Activated CD8-positive, alpha-beta memory T cell treated with anti-CD3 and anti-CD28 coated beads, Interleukin-2, amount 50 U/mL, for 1 hour (primary cell): ENCODE measurements around the gene BDKRB2.

Experiments
- DNase-seq: peaks from one replicate; pipeline ENCODE4 v3.0.0-alpha.2; 2020; ENCODE audit errors: extremely low read depth

Gene BDKRB2

DNA sequence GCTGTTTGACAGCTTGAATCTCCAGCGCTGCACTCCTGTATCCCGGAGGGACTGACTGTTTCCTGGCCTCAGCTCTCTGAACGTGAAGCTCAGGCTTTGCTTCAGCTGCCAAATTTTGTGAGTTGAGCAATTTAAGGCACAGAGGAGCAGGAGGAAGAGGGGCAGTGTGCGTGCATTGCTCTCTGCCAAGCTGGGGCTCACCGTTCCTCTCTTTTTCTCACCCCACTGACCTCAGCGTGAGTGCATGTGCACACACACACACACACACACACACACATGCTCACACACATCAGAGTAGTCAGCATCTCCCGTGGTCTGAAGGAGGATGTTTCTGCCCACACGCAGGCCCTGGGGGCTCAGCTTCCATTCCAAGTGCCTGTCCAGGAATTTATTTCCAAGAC is 27.8 kb upstream of the BDKRB2 start:
- DNase-seq, result no peak

DNA sequence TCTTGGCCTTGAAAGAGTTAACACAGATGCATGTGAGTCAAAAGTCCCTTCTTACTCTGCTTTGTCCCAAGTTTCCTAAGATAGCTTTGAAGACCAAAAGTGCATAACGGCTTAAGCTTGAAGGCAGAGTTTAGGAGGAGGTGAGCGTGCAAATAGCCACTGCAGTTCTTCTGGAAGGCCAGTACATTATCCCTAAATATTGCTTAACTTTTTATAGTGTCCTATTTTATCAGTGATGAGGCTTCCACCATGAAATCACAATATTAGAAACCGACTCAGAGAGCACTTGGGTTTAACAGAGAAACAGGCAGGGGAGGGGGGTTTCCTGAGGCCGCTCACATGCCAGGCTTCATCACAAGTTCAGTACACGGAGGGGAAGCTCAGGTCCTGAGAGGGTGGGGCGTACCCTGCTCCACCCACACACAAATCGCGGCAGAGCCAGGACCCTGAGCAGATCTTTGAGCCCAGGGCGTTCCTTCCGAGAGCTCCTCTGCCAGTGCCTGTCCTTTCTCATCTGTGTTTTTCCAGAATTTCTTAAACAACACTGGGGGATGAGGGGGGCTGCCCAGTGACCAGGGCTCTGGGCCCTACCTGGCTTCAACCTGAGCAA is 26.8 kb upstream of the BDKRB2 start:
- DNase-seq, result no peak

DNA sequence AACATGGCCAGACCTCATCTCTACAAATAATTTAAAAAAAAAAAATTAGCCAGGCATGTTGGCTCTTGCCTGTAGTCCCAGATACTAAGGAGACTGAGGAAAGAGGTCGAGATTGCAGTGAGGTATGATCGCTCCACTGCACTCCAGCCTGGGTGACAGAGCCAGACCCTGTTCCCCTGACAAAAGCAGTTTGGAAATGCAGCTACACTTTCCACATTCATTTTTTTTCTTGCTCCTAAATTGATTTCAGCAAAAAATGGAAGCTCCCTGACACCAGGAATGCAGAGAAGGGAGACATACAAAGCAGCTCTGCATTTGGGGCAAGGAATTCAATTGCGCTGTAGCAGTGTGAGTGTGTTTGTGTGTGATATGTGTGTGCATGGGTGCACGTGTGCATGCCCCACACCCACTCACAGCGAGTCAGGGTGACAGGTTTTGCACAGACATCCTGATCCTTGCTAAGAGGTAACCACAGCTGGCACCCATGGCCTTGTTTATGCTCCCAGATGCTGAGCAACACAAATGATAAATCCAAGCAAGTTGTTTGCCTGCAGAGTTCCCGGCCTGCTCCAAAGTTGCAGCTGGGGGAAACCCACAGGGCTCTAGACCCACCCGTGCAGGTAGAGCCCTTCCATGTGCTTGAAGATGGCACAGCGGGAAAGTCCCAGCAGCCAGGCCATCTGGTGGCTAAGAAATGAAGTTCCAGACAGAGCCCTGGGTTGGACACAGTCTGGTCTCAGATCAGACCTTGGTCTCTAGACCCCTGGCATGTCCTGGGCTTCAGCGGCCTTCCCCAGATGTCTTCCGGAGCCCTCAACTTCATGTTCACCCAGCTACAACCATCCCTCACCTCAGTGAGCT is 25.9 kb upstream of the BDKRB2 start:
- no peak for DNase-seq

DNA sequence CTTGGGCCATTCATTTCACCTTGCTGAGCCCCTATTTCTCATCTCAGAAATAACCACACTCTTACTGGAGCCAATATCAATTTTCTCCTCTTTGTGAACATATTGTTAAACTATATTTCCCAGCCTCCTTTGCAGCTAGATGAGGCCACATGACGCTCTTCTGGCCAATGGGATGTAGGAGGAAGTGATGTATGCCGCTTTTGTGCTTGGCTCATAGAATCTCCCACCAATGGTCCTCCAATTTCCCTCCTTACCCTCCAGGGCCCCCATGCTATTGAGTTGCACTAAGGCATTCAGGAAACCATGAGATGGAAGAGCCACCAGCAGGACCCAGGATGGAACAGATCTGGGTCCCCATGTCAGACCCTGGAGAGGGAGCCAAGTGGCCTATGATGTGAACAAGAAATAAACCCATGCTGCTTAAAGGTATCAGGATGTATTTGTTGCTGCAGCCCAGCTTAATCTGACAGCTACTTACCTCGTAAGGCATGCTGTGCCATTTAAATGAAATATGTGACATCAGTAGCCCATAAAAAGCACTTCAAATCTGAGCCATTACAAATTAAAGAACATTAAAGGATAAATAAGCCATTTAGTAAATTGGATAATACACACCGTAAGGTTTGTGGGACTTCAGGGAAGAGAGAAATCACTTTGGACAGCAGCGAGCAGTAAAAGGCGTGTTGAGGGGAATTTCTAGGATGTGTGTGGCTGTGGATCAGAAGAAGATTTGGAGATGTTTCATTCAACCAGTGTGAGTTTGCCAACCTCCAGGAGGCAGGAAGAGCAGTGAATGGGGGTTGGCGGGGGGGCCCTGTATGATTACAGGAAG is 24.4 kb upstream of the BDKRB2 start:
- DNase-seq, result no peak

DNA sequence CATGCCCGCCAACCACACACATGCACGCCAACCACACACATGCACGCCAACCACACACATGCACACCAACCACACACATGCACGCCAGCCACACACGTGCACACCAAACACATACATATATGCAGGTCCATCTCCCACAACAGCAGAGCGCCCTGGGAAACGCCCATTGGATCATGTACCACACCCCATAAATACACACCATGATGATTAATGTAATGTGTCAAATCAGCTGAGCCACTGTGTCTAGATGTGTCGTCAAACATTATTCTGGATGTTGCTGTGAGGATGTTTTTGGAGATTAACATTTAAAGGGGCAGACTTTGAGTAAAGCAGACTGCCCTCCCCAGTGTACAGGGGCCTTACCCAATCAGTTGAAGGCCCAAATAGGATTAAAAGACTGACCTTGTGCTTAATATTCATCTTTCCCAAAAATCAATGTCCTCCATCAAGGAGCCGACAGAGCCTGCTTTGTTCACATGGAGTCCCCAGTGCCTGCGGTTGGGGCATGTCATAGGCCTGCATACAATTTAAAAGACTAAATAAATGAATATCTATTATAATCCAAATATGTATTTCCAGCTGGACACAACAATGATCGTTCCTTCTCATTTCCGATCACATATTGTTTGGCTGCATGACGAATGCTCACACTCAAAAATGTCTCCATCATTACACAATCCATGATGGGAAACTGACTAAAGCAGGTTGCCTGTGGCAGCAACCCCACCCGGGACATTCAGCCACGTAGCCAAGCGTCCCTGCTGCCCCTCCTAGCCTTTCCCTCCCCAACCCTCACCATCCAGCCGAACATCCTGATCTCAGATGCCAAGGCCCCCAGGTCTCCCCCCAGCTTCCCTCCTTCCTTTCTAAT is 23.2 kb upstream of the BDKRB2 start:
- DNase-seq, result no peak

DNA sequence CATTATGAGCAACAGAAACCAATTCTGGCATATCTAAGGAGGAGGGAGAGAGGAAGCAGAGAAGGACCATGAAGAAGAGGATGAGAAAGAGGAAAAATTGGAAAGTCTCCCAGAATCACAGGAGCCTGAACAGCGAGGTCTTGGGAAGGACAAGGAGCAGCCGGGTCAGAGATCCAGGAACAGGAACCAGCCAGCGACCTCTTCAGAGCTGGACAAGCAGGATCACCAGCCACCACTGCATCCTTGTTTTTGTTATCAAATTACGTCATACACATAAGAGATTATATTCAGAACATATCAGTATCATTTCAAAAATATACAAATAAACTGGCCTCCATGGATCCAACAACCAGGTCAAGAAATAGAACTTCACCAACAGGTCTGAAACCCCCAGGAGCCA is 22.1 kb upstream of the BDKRB2 start:
- DNase-seq, result no peak

DNA sequence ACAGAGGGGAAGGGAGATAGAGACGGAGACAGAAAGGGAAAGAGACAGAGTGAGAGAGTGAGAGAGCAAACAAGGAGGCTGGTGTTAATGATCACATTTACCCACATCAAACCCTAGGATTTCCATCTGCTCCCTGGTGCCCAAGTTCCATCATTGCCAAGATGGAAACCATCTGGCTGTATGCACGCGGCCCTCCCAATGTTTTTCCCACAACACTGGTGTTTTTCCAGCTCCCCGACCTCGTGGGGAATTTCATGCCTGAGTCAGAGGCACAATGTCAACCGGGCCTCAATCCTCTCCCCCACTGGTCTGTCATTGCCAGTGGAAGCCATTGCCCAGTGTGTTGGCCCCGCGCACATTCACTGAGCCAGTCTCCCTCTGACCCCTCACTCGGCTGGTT is 19.9 kb upstream of the BDKRB2 start:
- DNase-seq, result no peak

DNA sequence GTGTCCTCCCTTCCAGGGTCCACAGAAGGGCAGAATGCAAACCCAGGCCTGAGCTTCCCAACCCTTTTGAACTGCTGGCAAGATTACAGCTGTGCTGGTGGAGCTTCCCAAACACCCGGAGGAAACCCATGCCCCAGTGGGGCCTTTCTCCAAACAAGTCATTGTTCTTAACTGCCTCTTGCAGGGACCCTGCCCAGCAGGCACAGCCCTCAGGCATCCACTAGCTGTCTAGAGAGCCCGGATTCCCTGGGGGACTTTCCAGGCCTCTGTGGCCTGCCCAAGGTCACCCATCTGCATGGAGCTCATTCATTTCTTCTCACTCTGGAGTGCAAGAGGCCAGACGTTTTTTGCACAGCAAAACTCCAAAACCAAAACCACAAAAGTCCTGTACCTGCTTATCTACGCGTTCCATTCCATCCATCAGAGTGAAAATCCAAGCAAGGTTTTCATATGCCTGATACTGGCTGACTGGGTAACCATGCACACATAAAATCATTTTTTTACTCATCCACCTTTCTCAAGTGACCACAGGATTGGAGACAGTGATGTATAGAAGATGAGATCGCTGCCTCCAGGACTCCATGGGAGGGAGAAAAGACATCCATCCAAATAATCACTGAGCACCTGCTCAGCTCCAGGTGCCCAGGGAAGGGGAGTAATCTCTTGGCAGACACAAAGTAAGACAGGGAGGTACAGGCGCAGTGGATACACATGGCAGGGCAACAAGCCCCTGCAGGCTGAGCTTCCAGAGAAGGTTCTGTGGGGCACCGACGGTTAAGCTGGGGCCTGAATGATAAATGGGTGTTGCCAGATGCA is 17.2 kb upstream of the BDKRB2 start:
- no peak for DNase-seq

DNA sequence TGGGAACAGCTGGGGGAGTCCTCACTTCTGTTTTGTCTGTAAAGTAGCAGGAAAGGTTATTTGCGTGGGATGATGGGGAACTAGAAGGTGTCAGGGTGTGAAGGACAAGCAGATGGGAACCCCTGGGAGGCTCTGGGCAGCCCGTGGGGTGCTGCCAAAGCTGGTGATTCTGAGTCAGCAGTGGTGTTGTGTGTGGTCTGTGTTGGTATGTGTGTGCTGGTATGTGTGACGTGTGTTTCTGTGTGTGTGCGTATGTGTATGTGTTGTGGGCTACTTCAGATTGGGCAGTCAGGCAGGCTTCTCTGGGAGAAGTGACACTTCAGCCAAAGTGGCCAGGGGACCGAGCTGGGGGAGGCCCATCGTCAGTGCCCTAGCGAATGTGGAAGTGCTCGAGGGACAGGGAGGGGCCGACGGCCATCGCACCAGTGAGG is 15.3 kb upstream of the BDKRB2 start:
- no peak for DNase-seq

DNA sequence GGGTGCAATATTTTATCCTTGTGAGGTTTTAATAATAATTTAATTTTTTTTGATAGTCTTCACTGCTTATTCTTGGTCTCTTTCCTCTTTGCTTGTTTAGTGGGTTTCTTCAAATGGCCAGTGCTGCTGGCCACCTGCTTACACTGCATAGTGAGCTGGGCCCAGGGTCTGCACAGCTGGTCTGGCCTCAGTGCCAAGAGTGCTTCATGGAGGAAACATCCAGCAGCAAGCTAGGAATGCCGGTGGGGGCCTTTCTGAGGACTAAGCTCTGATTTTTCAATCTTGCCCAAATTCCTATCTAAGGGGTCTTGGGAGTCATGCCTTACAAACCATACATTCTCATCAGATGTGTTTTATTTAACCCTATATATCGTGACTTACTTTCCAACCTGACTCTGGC is 13.3 kb upstream of the BDKRB2 start:
- DNase-seq, result no peak

DNA sequence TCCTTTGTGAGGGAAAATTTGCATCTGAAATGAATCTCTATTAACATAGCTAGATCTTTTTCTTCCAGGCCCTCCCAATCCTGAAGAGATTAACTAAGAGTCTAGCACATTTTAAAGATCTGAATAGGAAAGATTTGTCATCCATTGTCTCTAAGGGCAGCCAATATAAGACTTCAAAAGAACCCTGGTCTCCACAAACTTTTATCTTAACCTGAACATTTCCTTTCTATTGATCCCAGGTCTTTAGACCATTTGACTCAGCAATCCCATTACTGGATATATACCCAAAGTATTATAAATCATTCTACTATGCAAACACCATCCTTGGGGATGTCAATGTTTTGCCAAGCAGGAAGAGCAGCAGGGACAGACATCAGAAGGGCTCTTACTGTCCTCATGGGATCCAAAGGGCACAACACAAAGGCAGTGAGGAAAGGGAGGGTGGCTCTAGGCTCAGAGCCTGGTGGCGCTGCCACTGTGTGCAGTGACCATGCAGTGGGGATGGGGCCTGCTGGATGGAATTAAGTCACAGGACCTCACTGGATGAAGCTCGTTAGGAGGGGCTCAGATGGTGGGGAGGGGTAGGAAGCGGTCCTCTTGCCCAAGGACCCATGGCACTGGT is 12.7 kb upstream of the BDKRB2 start:
- DNase-seq, result no peak

DNA sequence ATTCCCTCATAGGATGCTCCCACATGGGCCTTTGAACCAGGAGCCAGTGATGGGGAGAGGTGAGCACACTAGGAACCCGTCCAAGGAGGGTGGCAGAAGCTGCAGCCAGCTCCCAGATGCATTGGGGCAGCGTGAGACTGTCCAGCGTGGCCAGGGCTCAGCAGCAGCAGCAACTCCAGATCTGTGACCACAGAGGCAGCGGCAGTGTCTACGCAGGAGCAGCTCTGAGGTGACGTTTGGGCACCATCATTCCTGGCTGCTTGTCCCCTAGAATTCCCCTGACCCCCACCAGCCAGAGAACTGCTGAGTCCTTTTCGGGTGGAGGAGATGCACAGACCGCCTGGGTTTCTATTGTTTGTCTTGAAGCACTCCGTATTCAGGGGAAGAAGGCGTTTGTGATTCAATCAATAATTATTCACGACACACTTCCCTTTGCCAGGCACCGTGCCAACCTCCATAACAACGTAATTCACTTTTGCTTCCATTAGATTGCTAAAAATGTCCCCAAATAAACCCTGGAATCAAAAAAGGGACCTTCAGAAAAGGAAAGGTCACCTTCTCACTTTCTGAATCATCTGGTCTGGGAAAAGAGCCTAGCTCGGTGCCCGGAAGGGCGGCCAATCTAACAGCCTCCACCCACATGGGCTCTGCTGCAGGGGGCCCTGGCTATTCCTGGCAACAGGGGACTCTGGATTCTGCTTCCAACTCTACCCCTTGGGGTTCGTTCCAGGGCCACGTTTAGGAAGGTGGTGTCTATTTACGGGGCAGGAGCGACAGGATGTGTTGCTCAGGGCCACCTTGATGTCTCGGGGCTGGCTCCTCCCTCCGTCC is 11.4 kb upstream of the BDKRB2 start:
- no peak for DNase-seq

DNA sequence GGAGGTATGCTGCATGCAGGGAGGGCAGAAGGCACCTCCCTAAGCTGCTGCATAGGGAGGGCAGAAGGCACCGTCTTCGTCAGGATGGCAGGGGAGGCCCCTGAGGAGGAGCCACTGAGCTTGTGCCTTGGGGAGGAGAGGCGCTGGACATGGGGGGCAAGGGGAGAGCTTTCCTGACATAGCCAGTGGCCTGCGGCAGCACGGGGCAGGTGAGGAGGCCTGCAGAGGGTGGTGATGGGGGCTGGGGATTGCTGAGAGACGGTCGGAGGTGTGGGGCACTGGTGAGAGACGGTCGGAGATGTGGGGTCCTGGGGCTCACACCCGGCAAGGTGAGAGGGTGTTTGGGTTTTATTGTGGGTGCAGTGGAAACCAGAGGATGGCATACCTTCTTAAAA is 10.4 kb upstream of the BDKRB2 start:
- DNase-seq, result no peak

DNA sequence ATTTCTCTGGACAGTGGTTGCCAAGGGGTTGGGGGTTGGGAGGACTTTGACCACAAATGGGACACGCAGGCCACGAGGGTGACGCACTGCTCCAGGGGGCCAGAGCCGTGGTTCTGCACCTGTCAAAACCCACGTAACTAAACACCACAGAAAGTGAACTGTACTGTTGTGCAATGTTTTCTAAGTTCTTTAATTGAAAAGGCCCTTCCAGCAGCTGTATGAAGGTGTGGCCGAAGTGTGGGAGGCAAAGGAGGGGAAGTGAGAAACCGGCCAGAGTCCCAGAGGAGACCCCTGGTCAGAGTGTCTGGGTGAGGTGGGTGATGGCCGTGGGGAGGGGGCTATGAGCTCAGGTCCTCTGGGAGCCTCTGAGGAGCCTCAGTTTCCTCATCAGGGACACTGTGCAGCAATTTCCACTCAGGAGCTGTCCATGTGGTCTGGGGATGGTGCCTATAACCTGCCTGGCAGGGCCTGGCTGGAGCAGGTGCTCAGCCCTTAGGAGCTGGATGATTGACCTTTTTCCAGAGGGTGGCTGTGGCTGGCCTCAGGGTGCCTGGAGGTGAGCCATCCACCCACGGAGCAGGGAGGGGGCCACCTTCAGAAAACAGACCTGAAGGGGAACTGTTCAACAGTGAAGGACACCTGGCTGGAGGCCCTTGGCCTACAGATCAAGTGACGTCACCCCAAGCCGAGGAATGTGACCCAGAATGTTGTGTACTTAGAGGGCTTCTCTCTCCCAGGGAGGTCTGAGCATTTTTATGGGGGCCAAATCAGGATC is 9.8 kb upstream of the BDKRB2 start:
- no peak for DNase-seq

DNA sequence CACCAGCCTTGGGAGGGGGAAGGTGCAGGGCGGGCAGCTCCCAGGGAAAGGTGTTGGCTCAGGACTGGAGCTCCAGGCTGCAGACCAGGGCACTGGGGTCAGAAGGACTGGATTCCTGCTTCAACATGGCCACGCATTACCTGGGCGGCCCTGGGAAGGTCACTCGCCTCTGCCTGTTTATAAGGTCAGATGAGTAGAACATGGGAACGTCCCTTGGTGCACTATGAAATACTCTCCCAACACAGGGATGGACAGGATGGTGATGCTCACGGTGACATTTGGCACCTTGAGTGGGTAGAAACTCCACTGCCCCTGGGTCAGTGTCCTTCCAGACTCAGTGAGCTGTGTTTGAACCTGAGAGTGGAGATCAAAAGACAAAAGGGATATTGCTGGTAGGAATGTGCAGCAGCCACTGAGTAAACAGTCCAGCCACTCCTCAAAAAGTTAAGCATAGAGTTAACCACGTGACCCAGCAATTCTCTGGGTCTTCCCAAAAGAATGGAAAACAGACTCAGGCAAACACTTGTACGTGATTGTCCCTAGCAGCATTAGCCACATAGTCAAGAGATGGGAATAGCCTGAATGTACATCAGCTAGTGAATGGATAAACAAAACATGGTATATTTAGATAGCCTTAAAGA is 9.1 kb upstream of the BDKRB2 start:
- DNase-seq, result no peak

DNA sequence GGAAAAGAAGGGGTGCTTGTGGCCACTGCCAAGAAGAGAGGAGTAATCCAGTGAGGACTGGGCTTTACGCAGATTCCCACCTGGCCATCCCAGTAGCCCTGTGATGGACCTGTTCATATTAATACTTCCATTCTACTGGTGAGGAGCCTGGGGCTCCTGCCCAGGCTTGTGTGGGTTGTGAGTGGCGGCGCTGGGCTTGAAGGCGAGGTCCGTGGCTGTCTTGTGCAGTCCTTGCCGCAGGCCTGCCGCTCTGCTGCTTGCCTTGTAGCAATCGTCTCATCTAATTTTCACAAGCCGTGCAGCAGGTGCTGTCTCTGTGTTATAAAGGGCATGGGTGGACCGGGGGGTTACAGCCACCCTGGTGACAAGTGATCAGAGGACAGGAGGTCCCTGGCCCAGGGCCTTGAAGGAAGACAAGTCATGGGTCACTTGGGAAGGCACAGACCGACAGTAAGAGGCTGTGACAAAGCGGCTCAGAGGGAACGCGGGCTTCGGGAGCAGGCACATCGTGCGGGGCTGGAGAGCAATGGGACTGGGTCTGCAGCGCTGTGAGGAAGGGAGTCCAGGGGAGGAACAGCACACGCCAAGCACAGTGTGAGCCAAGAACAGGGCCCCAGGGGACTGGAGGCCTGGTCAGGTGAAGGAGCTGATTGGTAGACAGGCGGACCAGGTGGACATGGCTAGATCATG is 7.3 kb upstream of the BDKRB2 start:
- no peak for DNase-seq

DNA sequence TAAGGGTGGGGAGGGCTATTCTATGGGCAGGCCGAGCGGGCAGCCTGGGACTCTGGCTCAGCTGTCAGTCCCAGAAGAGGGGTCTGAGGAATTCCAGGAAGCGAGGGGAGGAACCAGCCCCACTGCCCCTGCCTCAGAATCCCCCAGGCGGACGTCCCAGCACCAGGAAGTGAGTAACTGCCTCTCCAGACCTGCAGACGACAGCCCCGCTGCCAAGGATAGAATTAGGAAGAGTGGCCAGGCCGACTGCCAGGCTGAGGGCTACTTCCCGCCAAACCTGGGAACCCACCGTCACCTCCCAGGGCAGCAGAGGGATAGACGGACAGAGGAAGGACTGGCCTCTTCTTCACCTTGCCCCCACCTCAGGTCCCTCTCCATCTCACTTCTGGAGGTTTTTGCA is 6.7 kb upstream of the BDKRB2 start:
- no peak for DNase-seq
